ENCODE results near the gene PITX1. TPM values are rescaled to one million over a fixed set of nuclear protein-coding genes. Genes with fewer than 3 reads are reported as not detected.
"Not testable (repeated sequence)": the region's sequence is repeated elsewhere in the genome, so short reads cannot be mapped to it uniquely, and the experiment has no call there.

The PITX1 gene
- total RNA-seq, 2 donors from 2014 or later = not detected

GRCh38 chr5:134995850-134996402 lies 38.1 kb downstream of the PITX1 start:
- intact Hi-C loops (cut with DNase I) = no loop called here
- TF ChIP-seq, protein P1, sequence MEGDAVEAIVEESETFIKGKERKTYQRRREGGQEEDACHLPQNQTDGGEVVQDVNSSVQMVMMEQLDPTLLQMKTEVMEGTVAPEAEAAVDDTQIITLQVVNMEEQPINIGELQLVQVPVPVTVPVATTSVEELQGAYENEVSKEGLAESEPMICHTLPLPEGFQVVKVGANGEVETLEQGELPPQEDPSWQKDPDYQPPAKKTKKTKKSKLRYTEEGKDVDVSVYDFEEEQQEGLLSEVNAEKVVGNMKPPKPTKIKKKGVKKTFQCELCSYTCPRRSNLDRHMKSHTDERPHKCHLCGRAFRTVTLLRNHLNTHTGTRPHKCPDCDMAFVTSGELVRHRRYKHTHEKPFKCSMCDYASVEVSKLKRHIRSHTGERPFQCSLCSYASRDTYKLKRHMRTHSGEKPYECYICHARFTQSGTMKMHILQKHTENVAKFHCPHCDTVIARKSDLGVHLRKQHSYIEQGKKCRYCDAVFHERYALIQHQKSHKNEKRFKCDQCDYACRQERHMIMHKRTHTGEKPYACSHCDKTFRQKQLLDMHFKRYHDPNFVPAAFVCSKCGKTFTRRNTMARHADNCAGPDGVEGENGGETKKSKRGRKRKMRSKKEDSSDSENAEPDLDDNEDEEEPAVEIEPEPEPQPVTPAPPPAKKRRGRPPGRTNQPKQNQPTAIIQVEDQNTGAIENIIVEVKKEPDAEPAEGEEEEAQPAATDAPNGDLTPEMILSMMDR (IDR thresholded peaks at IDR 0.05) = no peak
- TF ChIP-seq POLR2A (IDR thresholded peaks at IDR 0.05) = no peak
- WGBS, 2 donors = 91 to 95% methylated on average over 6 to 8 of the region's 8 CpGs
- H3K4me1 ChIP-seq = no peaks in the 10 kb centered on the region
- ATAC-seq = no peak
- no peaks in the 10 kb centered on the region for H3K9me3 ChIP-seq
- H3K27ac ChIP-seq = no peak overlapping the region
- no peaks in the 10 kb centered on the region for H3K27me3 ChIP-seq
- no peaks in the 10 kb centered on the region for H3K36me3 ChIP-seq (replicated peaks in 1 of 2; ENCODE audit: insufficient read depth in 1 of 2, low read depth in 2 of 2)
- no peak for DNase-seq
- H3K4me3 ChIP-seq = no peak overlapping the region

DNA sequence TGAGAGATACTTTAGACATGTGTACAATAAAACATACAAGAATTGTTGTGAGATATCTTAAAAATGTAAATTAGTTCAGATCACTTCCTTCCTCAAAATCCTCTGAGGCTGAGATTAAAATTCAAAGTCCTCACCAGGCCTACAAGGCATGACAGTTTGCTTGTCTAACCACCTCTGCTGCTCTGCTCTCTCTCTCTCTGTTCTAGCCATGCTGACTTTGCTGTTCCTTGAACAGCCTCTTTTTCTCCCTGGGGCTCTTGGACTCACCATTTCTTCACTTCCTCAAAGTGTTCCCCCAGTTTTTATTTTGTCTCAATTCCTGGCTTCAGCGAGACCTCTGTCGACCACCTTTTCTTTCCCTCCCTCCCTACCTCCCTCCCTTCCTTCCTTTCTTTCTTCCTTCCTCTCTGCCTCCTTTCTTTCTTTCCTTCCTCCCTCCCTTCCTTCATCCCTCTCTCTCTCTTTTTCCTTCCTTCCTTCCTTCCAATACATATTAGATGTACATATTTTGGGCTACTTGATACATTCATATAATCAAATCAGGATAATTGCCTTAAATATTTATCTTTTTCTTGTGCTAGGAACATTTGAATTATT lies 39.4 kb downstream of the PITX1 start:
- no peak overlapping the region for H3K27ac ChIP-seq

GRCh38 chr5:134993161-134993560 lies 40.9 kb downstream of the PITX1 start:
- H3K27ac ChIP-seq = no peak overlapping the region
- no peaks in the 10 kb centered on the region for H3K36me3 ChIP-seq (replicated peaks in 1 of 2; ENCODE audit: insufficient read depth in 1 of 2, low read depth in 2 of 2)
- 95 to 97% methylated on average over 2 of the region's 2 CpGs for WGBS, 2 donors
- DNase-seq (no peak), ATAC-seq (no peak)
- intact Hi-C loops (cut with DNase I) = no loop called here
- no peak for TF ChIP-seq POLR2A (IDR thresholded peaks at IDR 0.05)
- TF ChIP-seq, protein P1 (IDR thresholded peaks at IDR 0.05) = no peak
- no peaks in the 10 kb centered on the region for H3K9me3 ChIP-seq
- H3K4me1 ChIP-seq = no peaks in the 10 kb centered on the region
- H3K27me3 ChIP-seq = no peaks in the 10 kb centered on the region
- no peak overlapping the region for H3K4me3 ChIP-seq

More for the DNA sequence above, 39.4 kb downstream of the PITX1 start:
- intact Hi-C loops (cut with DNase I) = no loop called here
- Histone ChIP-seq H3K4me3 (no peak overlapping the region), H3K4me1 (no peaks in the 10 kb centered on the region), H3K27me3 (no peaks in the 10 kb centered on the region), H3K36me3 (replicated peaks in 1 of 2; ENCODE audit: insufficient read depth in 1 of 2, low read depth in 2 of 2) (no peaks in the 10 kb centered on the region), H3K9me3 (no peaks in the 10 kb centered on the region)
- WGBS, 2 donors = 48 to 61% methylated on average over 2 of the region's 2 CpGs
- no peak for TF ChIP-seq POLR2A (IDR thresholded peaks at IDR 0.05)
- TF ChIP-seq, protein P1 (IDR thresholded peaks at IDR 0.05) = no peak
- ATAC-seq (no peak), DNase-seq (no peak)

GRCh38 chr5:134992148-134992547 lies 41.9 kb downstream of the PITX1 start:
- 94 to 95% methylated on average over 5 of the region's 5 CpGs for WGBS, 2 donors
- TF ChIP-seq, protein P1 (IDR thresholded peaks at IDR 0.05) = no peak
- TF ChIP-seq POLR2A (IDR thresholded peaks at IDR 0.05) = no peak
- ATAC-seq = no peak

GRCh38 chr5:134990183-134990582 lies 43.8 kb downstream of the PITX1 start:
- H3K4me3 ChIP-seq; DNase-seq; intact Hi-C loops (cut with DNase I); ATAC-seq; H3K27ac ChIP-seq; H3K27me3 ChIP-seq; H3K4me1 ChIP-seq; H3K36me3 ChIP-seq (replicated peaks in 1 of 2; ENCODE audit: insufficient read depth in 1 of 2, low read depth in 2 of 2); H3K9me3 ChIP-seq: not testable (repeated sequence)
- 57 to 74% methylated on average over 5 of the region's 5 CpGs for WGBS, 2 donors

More at GRCh38 chr5:134992148-134992547, 41.9 kb downstream of the PITX1 start:
- H3K27ac ChIP-seq = no peak overlapping the region
- intact Hi-C loops (cut with DNase I) = no loop called here
- no peaks in the 10 kb centered on the region for H3K36me3 ChIP-seq (replicated peaks in 1 of 2; ENCODE audit: insufficient read depth in 1 of 2, low read depth in 2 of 2)
- no peaks in the 10 kb centered on the region for H3K9me3 ChIP-seq
- no peak overlapping the region for H3K4me3 ChIP-seq
- no peaks in the 10 kb centered on the region for H3K27me3 ChIP-seq
- H3K4me1 ChIP-seq = no peaks in the 10 kb centered on the region
- DNase-seq = no peak
